MCF 10A (cell line): ENCODE data around the gene CORO1C. TPM values are rescaled to one million over a fixed set of nuclear protein-coding genes. Genes with fewer than 3 reads are reported as not detected.
A peak's percentile ranks its signal among the peaks of the same experiment; 100 is the strongest.

ENCODE experiments used
- BruUV-seq: library from RNA; stranded (reverse); fragments of 400-500 nt; replicated peaks from 2 replicates; lab custom pipeline; 2021; lab: Mats Ljungman, UMichigan
- CTCF ChIA-PET: fragments of 300-600 bp; sonication (Branson Sonifier 250); formaldehyde crosslinking; extraction: SDS; loops from one replicate; lab custom pipeline; 2021; ENCODE audit warnings: antibody characterized with exemption, inconsistent platforms; lab: Yijun Ruan, JAX
- POLR2A ChIA-PET: fragments of 300-600, 350-650 bp; sonication (Branson Sonifier 250); formaldehyde crosslinking; extraction: SDS; loops from one replicate; lab custom pipeline; 2020; ENCODE audit warnings: antibody characterized with exemption, inconsistent platforms; lab: Yijun Ruan, JAX
- DNase-seq: peaks from one replicate; pipeline ENCODE4 v3.0.0-alpha.2; 2018; ENCODE audit not compliant: unreplicated experiment
- H3K27ac Mint-ChIP-seq: one replicate; pipeline ENCODE4 v1.8.0; 2022; ENCODE audit warnings: mild to moderate bottlenecking, low read depth, mixed read lengths; ENCODE audit not compliant: unreplicated experiment
- H3K27me3 Mint-ChIP-seq: one replicate; pipeline ENCODE4 v1.8.0; 2022; ENCODE audit warnings: mixed read lengths; ENCODE audit not compliant: insufficient read depth, unreplicated experiment
- H3K36me3 Mint-ChIP-seq: one replicate; pipeline ENCODE4 v1.8.0; 2022; ENCODE audit warnings: mild to moderate bottlenecking, moderate library complexity, mixed read lengths; ENCODE audit not compliant: insufficient read depth, unreplicated experiment
- H3K4me1 Mint-ChIP-seq: one replicate; pipeline ENCODE4 v1.8.0; 2022; ENCODE audit warnings: mixed read lengths; ENCODE audit not compliant: insufficient read depth, unreplicated experiment
- H3K4me3 Mint-ChIP-seq: one replicate; pipeline ENCODE4 v1.8.0; 2022; ENCODE audit warnings: mild to moderate bottlenecking, moderate library complexity, mixed read lengths; ENCODE audit not compliant: unreplicated experiment
- H3K9me3 Mint-ChIP-seq: one replicate; pipeline ENCODE4 v1.8.0; 2022; ENCODE audit warnings: mixed read lengths; ENCODE audit not compliant: unreplicated experiment
- CTCF ChIP-seq: fragments of 200-600 bp; IDR thresholded peaks from one replicate; pipeline ENCODE4 v1.8.0; 2022; ENCODE audit warnings: antibody characterized with exemption, mild to moderate bottlenecking; ENCODE audit not compliant: unreplicated experiment
- intact Hi-C: fragments of 100-400 bp; cut with micrococcal nuclease; formaldehyde crosslinking; loops from 2 replicates; pipeline ENCODE4 v1.14.1; 2022
- total RNA-seq: library from RNA; stranded (reverse); gene quantifications from 2 replicates; pipeline ENCODE4 v1.2.3, GENCODE V29; 2022

The CORO1C gene
- total RNA-seq, 1 experiment from 2014 or later: 130 TPM

- H3K9me3 Mint-ChIP-seq: no peaks in the 10 kb centered on the region
- no peak overlapping the region for H3K4me3 Mint-ChIP-seq
- no peak overlapping the region for H3K27ac Mint-ChIP-seq
- intact Hi-C loops: loop anchor here (5.0 kb wide), 1 partner anchor 100 kb away; the partner anchor contains the start of gene FICD
- CTCF ChIA-PET: interaction anchor here (0.6 to 7.6 kb wide), 48 partner anchors 10 to 1180 kb away, joined by 3 to 274 read pairs (median 4); partner anchors contain the start of genes ALKBH2, ISCU, SART3 and SELPLG
- BruUV-seq: no TSS peak
- H3K27me3 Mint-ChIP-seq: no peaks in the 10 kb centered on the region
- H3K36me3 Mint-ChIP-seq: peaks cover 4% of the 10 kb centered on the region
- H3K4me1 Mint-ChIP-seq: no peaks in the 10 kb centered on the region
- peak; percentile 38 for DNase-seq
- no peak for TF ChIP-seq CTCF
- POLR2A ChIA-PET: interaction anchor here (1.8 to 8.4 kb wide), 2 partner anchors 49 to 54 kb away, joined by 5 to 105 read pairs; partner anchors contain the start of genes ISCU and SART3
These were observed 114.1 kb downstream of the CORO1C start for GRCh38 chr12:108616941-108617858.

- Mint-ChIP-seq H3K9me3 (no peaks in the 10 kb centered on the region), H3K27me3 (no peaks in the 10 kb centered on the region), H3K4me3 (no peak overlapping the region), H3K27ac (no peak overlapping the region), H3K36me3 (no peaks in the 10 kb centered on the region), H3K4me1 (peaks cover 6% of the 10 kb centered on the region)
- no peak for TF ChIP-seq CTCF
- BruUV-seq: no TSS peak
- POLR2A ChIA-PET: interaction anchor here (8.4 kb wide), 1 partner anchor 53 kb away, joined by 105 read pairs; the partner anchor contains the start of genes ISCU and SART3
- DNase-seq: no peak
- CTCF ChIA-PET: interaction anchor here (0.8 to 7.6 kb wide), 9 partner anchors 13 to 698 kb away, joined by 3 to 274 read pairs (median 4); partner anchors contain the start of genes ALKBH2, ISCU, SART3 and SELPLG
- intact Hi-C loops: loop anchor here (5.0 kb wide), 1 partner anchor 99 kb away; the partner anchor contains the start of gene FICD
These were observed 115.0 kb downstream of the CORO1C start for GRCh38 chr12:108616359-108616758.

DNA sequence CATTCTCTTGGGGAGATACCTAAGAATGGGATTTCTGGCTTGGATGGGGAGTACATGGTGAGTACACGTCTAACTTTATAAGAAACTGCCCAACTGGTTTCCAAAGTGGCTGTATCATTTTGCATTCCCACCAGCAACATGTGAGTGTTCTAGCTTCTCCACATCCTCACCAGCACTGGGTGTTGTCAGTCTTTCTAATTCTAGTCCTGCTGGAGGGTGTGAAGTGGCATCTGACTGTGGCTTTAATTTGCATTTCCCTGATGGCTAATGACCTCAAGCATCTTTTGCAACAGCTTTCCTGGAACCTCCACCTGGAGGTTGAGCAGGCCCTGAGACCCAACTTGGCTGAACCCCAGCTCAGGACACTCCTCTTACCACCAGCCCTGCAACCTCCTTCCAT lies 115.4 kb downstream of the CORO1C start:
- TF ChIP-seq CTCF: no peak
- Mint-ChIP-seq H3K27me3 (no peaks in the 10 kb centered on the region), H3K4me1 (peaks cover 6% of the 10 kb centered on the region), H3K27ac (no peak overlapping the region), H3K9me3 (no peaks in the 10 kb centered on the region), H3K4me3 (no peak overlapping the region), H3K36me3 (no peaks in the 10 kb centered on the region)
- POLR2A ChIA-PET: interaction anchor here (8.4 kb wide), 1 partner anchor 52 kb away, joined by 105 read pairs; the partner anchor contains the start of genes ISCU and SART3
- no peak for DNase-seq
- no TSS peak for BruUV-seq
- CTCF ChIA-PET: interaction anchor here (0.6 to 7.6 kb wide), 11 partner anchors 14 to 626 kb away, joined by 3 to 274 read pairs (median 4); partner anchors contain the start of genes ISCU, SART3 and SELPLG
- intact Hi-C loops: loop anchor here (5.0 kb wide), 1 partner anchor 99 kb away; the partner anchor contains the start of gene FICD
